H1 (cell line): ENCODE data around the gene R3HDM2.

Source experiments
- ATF3 ChIP-seq: IDR thresholded peaks from 2 replicates; pipeline ENCODE4 v1.6.1; 2011; ENCODE audit warnings: low read depth, mild to moderate bottlenecking, low read length; ENCODE audit not compliant: insufficient read depth
- CHD7 ChIP-seq: fragments of 300-600 bp; sonication (generic); IDR thresholded peaks from 2 replicates; pipeline ENCODE4 v1.7.1; 2012; ENCODE audit warnings: low read length, moderate library complexity, mild to moderate bottlenecking, inconsistent platforms; ENCODE audit not compliant: insufficient replicate concordance
- FOSL1 ChIP-seq: IDR thresholded peaks from 2 replicates; pipeline ENCODE4 v1.6.1; 2011; ENCODE audit warnings: mild to moderate bottlenecking, low read depth, low read length, moderate library complexity; ENCODE audit not compliant: insufficient read depth
- GABPA ChIP-seq: IDR thresholded peaks from 2 replicates; pipeline ENCODE4 v1.6.1; 2011; ENCODE audit warnings: mild to moderate bottlenecking, low read length, moderate library complexity, borderline replicate concordance; ENCODE audit not compliant: insufficient read depth
- PHF8 ChIP-seq: fragments of 200-600 bp; sonication (generic); conservative IDR thresholded peaks from 2 replicates; pipeline ENCODE4 v1.7.1; 2012; ENCODE audit warnings: low read depth, mild to moderate bottlenecking, inconsistent platforms, low read length, moderate library complexity
- POLR2A ChIP-seq, 2 experiments: IDR thresholded peaks; 1 replicate in 1 of 2; 2 replicates in 1 of 2; pipeline ENCODE4 v1.6.1; 2011; ENCODE audit warnings: low read depth in 2 of 2, low read length in 2 of 2, mild to moderate bottlenecking in 2 of 2; ENCODE audit errors: control extremely low read depth in 1 of 2
- POLR2AphosphoS5 ChIP-seq: IDR thresholded peaks from 2 replicates; pipeline ENCODE4 v1.6.1; 2011; ENCODE audit warnings: low read depth, low read length
- RAD21 ChIP-seq, 2 experiments: IDR thresholded peaks in 1 of 2; conservative IDR thresholded peaks in 1 of 2; 2 replicates each; pipeline ENCODE4 v1.6.1; 2011; ENCODE audit warnings: low read depth in 2 of 2, low read length in 2 of 2, improper control_type of control experiment in 1 of 2, inconsistent platforms in 1 of 2, mild to moderate bottlenecking in 1 of 2, moderate library complexity in 1 of 2
- RNF2 ChIP-seq: fragments of 200-900, 300-1000 bp; sonication (generic); IDR thresholded peaks from 2 replicates; pipeline ENCODE4 v1.7.1; 2016; ENCODE audit warnings: borderline replicate concordance, low read depth, mild to moderate bottlenecking, antibody characterized with exemption, low read length; ENCODE audit not compliant: poor library complexity, severe bottlenecking; ENCODE audit errors: missing control alignments
- SIX5 ChIP-seq: IDR thresholded peaks from 2 replicates; pipeline ENCODE4 v1.6.1; 2011; ENCODE audit warnings: mild to moderate bottlenecking, low read depth, low read length
- TAF1 ChIP-seq: IDR thresholded peaks from 2 replicates; pipeline ENCODE4 v1.6.1; 2011; ENCODE audit warnings: mild to moderate bottlenecking, low read depth, low read length
- TCF12 ChIP-seq: IDR thresholded peaks from 2 replicates; pipeline ENCODE4 v1.6.1; 2011; ENCODE audit warnings: low read depth, mild to moderate bottlenecking, low read length
- YY1 ChIP-seq: IDR thresholded peaks from 2 replicates; pipeline ENCODE4 v1.6.1; 2011; ENCODE audit warnings: low read depth, mild to moderate bottlenecking, low read length
- TF ChIP-seq, protein P1 (sequence below), 3 experiments: IDR thresholded peaks; 1 replicate in 2 of 3; 2 replicates in 1 of 3; pipeline versions ENCODE4 v1.5.1 to v1.6.1; 2011; ENCODE audit warnings: low read length in 3 of 3, mild to moderate bottlenecking in 3 of 3, inconsistent platforms in 2 of 3, low read depth in 1 of 3, moderate library complexity in 1 of 3; ENCODE audit not compliant: insufficient read depth in 1 of 3; ENCODE audit errors: control extremely low read depth in 1 of 3

DNA sequence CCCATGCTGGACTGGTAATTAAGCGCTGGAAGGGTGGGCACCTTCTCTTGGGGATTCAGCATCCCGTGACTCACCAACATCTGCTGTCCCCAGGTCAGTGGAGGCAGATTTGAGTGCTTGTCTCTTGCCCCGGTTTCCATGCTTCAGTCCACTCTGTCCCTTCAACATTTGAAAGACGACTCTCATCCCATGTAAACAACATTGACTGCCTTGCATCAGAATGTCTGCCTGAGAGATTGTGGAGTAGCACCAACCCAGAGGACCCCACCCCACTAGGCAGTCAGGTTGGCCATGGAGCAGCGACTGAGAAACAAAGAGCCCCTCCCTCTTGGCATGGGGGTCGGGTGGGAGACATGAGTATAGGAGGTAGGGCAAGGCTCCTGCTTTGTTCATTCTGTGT, 174.9 kb downstream of the R3HDM2 start:
- TF ChIP-seq POLR2A (IDR thresholded peaks at IDR 0.05; ENCODE audit: control extremely low read depth in 1 of 2, low read depth in 2 of 2, low read length in 2 of 2) (no peak), FOSL1 (no peak), POLR2AphosphoS5 (no peak), YY1 (no peak), ATF3 (no peak), TAF1 (no peak), RNF2 (no peak), SIX5 (no peak), RAD21 (IDR thresholded peaks at IDR 0.05 in 1 of 2, conservative IDR thresholded peaks at IDR 0.05 in 1 of 2; ENCODE audit: low read depth in 2 of 2, low read length in 2 of 2) (no peak), GABPA (no peak), TCF12 (no peak), PHF8 (no peak), CHD7 (no peak)
- TF ChIP-seq, protein P1, sequence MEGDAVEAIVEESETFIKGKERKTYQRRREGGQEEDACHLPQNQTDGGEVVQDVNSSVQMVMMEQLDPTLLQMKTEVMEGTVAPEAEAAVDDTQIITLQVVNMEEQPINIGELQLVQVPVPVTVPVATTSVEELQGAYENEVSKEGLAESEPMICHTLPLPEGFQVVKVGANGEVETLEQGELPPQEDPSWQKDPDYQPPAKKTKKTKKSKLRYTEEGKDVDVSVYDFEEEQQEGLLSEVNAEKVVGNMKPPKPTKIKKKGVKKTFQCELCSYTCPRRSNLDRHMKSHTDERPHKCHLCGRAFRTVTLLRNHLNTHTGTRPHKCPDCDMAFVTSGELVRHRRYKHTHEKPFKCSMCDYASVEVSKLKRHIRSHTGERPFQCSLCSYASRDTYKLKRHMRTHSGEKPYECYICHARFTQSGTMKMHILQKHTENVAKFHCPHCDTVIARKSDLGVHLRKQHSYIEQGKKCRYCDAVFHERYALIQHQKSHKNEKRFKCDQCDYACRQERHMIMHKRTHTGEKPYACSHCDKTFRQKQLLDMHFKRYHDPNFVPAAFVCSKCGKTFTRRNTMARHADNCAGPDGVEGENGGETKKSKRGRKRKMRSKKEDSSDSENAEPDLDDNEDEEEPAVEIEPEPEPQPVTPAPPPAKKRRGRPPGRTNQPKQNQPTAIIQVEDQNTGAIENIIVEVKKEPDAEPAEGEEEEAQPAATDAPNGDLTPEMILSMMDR (IDR thresholded peaks at IDR 0.05; ENCODE audit: control extremely low read depth in 1 of 3, insufficient read depth in 1 of 3, low read depth in 1 of 3, low read length in 3 of 3) = no peak
